ENCODE results near the gene SOCS3.

- TF ChIP-seq CTCF (IDR thresholded peaks at IDR 0.05), result no peak
- no peak for TF ChIP-seq POLR2A (IDR thresholded peaks at IDR 0.05)
These were observed 418 bp downstream of the SOCS3 start for GRCh38 chr17:78359321-78359996.

All from prostate gland (tissue), 2 donors.